HG03039 (cell line): ENCODE data around the gene CDH16.

Source experiments
- ATAC-seq: cut with Tn5 transposase; IDR thresholded peaks from one replicate; pipeline ENCODE4 v1.9.1; 2021; ENCODE audit warnings: mild to moderate bottlenecking, moderate library complexity; ENCODE audit not compliant: unreplicated experiment

The CDH16 gene

GRCh38 chr16:66911801-66912200 lies 6.9 kb downstream of the CDH16 start:
- no peak for ATAC-seq

- no peak for ATAC-seq
Measured at GRCh38 chr16:66911112-66911511, 7.6 kb downstream of the CDH16 start.

- no peak for ATAC-seq
Measured at GRCh38 chr16:66910175-66910940, 8.3 kb downstream of the CDH16 start.

- ATAC-seq = no peak
Measured at GRCh38 chr16:66908762-66909559, 9.7 kb downstream of the CDH16 start.

GRCh38 chr16:66908116-66908515 lies 10.6 kb downstream of the CDH16 start:
- ATAC-seq = no peak

GRCh38 chr16:66906916-66907836 lies 11.5 kb downstream of the CDH16 start:
- ATAC-seq = no peak

GRCh38 chr16:66905633-66906539 lies 12.8 kb downstream of the CDH16 start:
- ATAC-seq = no peak

- ATAC-seq = no peak
Measured at GRCh38 chr16:66904846-66905632, 13.6 kb downstream of the CDH16 start.

- no peak for ATAC-seq
Measured at GRCh38 chr16:66904428-66904845, 14.2 kb downstream of the CDH16 start.

- no peak for ATAC-seq
Measured at GRCh38 chr16:66903544-66904427, 14.9 kb downstream of the CDH16 start.

- ATAC-seq = no peak
Measured at GRCh38 chr16:66902648-66903543, 15.8 kb downstream of the CDH16 start.

- no peak for ATAC-seq
Measured at GRCh38 chr16:66901626-66902025, 17.1 kb downstream of the CDH16 start.

GRCh38 chr16:66900721-66901441 lies 17.8 kb downstream of the CDH16 start:
- ATAC-seq = no peak

GRCh38 chr16:66899945-66900710 lies 18.6 kb downstream of the CDH16 start:
- no peak for ATAC-seq

GRCh38 chr16:66899310-66899944 lies 19.3 kb downstream of the CDH16 start:
- ATAC-seq = no peak
